Kidney tubule cell (primary cell): ENCODE measurements around the gene LRRC49.

ENCODE experiments used
- DNase-seq: peaks from one replicate; pipeline ENCODE4 v3.0.0-alpha.2; 2018; ENCODE audit warnings: low spot score

Gene LRRC49

GRCh38 chr15:71092056-71092600 is 199.5 kb downstream of the LRRC49 start:
- no peak for DNase-seq

- DNase-seq: peak; percentile 95
Measured at GRCh38 chr15:71093054-71094024, 200.7 kb downstream of the LRRC49 start.

- no peak for DNase-seq
Measured at GRCh38 chr15:71094137-71094536, 201.5 kb downstream of the LRRC49 start.

- DNase-seq: peak; percentile 19
Measured at GRCh38 chr15:71096676-71097075, 204.1 kb downstream of the LRRC49 start.

GRCh38 chr15:71097890-71098289 is 205.3 kb downstream of the LRRC49 start:
- no peak for DNase-seq

GRCh38 chr15:71098920-71099319 is 206.3 kb downstream of the LRRC49 start:
- no peak for DNase-seq
